ENCODE measurements around the gene HOXA6.

HOXA6 gene

DNA sequence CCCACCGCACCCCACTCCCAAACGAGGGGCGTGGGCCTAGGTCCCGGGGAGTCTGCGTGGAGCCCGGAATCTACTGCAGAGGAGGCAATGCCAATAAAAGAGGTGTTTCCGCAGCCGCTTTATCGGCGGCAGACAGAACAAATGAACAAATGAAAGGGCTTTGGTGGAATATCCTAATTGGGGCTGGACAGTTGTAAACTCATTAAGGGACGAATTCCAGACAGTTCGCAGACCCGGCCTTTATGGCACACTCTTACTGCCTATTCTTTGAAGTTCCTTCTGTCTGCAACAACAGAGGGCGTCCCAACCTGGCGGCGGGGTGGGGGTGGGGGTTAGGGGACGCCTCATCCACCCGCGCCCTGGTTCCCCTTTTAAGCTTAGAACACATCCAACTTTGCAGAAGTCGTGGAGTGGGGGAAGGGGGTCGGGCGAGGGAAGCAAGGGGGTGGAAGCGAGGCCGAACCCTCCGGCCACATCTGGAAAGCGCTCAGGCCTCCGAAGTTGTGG, 13.7 kb upstream of the HOXA6 start:
- DNase-seq (ENCODE audit: low read depth) = no peak

GRCh38 chr7:27160546-27161213, 13.1 kb upstream of the HOXA6 start:
- DNase-seq (ENCODE audit: low read depth) = peak; percentile 13

GRCh38 chr7:27160145-27160545, 12.6 kb upstream of the HOXA6 start:
- DNase-seq (ENCODE audit: low read depth) = no peak

DNA sequence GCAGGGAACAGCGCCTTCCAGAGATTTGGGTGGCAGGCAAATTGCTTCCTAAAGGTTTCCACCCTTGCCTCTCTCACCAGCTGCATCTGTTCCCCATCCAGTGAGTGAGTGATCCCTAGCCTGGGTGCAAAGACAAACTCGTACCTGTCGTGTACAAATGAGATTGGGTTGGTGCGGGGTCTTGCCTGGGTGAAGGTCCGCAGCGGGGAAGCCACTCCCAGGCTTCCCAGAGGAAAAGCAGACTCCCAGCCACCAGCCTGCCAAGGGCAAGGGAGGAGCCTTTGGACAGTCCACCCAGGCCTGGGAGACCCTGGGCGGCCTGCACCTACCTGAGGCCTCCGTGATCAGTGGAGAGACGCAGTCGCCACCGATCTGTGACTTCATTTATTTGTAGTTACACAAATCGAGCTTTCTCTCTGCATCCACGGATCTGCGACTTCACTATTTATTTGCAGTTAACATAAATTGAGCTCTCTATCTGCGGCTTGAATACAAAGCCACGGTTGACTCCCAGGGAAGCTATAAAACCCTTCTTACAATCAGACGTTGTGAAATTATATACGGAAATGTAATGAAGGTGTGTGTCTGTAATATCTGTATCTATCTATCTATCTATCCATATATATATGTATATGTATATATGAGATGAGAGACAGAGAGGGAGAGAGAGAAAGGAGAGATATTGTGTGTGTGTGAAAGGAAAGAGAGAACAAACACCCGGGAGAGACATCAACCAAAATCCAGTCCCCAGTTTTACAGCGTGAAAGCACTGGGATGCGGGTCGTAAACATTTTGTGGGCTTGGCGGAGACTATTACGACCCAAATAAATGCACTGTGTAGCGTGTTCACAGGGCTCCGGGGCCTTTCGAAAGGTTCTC, 11.9 kb upstream of the HOXA6 start:
- DNase-seq (ENCODE audit: low read depth) = no peak

DNA sequence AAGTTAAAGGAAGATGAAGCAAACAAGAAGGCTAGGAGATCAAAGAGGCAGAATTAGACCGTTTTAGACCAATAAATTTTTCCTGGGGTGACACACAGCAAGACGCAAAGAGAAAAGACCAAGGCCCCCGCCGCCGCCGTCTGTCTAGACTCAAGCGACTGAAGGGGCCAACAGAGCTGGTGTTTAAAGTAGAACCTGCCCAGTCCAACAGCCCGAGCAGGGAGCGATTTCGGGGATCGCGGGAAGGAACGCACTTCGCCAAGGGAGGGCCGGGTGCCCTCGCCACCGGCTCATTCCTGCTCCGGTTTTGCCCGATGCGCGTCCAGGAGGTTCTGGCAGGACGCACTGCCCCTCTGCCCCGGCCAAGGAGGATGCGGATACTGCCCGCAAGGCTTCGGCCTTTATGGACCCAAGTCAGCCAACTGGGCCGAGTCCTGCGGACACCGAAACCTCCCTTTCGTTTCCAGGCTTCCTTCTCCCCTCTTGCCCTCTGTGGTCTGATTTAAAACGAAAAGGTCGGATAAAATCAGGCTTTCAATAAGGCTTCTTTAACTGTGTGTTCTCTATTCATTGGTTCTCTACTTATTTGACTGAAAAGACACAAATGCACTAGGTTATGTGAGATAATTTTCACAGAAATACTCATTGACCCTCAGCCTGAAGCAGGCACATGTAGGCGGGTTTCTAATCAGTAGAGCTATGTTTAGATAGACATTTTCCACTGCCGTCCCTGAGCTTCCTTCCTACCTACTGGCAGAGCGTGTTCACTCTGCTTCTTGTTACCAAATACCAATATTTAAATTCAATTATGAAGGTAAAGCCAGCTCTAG, 11.1 kb upstream of the HOXA6 start:
- DNase-seq (ENCODE audit: low read depth) = no peak

DNA sequence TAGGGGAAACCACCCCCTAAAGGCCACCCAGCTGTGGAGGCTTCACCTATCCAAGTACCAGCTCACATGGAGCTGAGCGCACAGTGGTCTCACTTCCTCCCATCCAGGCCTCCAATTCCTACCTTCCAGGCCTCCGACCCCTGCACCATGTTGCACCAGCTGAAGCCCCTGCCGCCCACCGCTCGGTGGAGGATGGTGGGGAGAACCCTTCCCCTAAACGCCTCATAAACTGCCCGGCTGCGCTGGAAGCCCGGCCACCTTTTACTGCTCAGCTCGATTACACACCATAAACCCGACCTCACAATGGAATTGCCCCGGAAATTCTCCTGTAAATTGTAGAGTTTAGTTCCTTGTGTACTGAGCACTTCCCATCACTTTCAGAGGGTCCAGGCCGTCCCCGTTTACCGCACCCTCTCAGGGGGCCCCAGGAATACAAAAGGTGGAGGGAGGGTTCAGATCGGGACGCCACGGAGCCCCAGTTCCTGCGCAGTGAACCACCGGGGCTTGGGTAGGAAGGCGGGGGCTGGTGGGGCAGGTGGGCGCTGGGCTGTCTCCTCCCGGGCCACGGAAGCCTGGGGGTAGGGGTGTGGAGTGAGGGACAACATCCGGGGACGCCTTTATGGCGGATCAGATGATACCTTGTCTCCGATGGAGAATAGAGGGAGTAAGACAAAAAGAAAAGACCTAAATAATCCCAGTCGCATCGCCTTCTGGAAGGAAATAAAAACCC, 10.3 kb upstream of the HOXA6 start:
- no peak for DNase-seq (ENCODE audit: low read depth)

GRCh38 chr7:27156916-27157701, 9.5 kb upstream of the HOXA6 start:
- DNase-seq (ENCODE audit: low read depth) = no peak

- no peak for DNase-seq (ENCODE audit: low read depth)
Observed at GRCh38 chr7:27156508-27156898, 8.9 kb upstream of the HOXA6 start, which contains the start of gene HOXA7. Gene HOXA7 (minus strand): TSS chr7:27156675. CDS start chr7:27156545, 130 bp downstream.

DNA sequence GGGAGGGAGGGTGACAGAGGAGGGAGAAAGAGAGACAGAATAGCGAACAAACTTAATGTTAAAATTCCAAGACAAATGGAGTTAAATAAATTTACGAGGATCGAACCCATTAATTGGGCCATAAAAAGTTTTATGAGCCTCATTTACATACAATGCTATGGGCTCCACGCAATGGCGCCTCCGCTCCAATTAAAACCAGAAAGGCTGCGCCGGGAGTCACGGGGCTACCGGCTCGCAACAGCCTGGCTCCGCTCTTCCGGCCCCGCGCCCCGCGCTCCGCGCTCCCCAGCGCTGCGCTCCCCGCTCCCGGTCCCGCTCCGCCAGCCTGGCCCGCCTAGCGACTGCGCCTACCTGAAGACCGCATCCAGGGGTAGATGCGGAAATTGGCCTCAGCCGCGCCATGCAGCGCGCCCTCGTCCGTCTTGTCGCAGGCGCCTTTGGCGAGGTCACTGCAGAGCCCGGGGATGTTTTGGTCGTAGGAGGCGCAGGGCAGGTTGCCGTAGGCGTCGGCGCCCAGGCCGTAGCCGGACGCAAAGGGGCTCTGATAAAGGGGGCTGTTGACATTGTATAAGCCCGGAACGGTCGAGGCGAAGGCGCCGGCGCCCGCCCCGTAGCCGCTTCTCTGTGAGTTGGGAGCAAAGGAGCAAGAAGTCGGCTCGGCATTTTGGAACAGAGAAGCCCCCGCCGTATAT, 8.4 kb upstream of the HOXA6 start:
- DNase-seq (ENCODE audit: low read depth) = peak; percentile 10

DNA sequence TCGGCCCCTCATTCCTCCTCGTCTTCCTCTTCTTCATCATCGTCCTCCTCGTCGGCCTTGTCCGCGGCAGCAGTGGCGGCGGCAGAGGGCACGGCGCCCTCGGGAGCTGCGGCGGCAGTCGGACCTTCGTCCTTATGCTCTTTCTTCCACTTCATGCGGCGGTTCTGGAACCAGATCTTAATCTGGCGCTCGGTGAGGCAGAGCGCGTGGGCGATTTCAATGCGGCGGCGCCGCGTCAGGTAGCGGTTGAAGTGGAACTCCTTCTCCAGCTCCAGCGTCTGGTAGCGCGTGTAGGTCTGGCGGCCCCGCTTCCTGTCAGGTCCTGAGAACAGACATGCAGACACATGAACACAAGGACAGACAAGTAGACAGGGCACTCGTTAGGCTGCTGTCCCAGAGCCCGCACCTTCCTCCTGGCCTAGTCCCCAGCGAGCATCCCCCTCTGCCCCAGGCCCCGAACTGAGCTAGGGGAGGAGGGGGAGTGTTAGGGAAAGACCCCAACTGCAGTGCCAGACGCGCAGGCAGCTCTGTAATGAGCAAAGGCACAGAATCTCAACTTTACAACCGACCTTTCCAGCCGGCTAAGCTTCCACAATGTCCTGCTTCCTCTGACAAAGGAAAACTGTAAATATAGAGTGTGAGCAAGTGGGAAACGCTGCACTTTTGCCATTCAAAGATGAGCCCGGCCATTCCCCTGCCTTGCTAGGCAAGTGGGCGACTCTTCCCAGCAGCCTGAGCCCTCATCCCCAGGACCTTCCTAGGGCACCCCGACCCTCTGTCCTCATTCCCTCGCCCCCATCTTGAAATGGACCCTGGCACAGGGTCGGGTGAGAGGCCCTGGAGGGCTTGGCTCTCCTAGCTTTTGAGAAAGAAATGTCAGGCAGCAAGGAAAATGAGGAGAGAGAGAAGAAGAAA, 7.6 kb upstream of the HOXA6 start:
- DNase-seq (ENCODE audit: low read depth) = no peak

DNA sequence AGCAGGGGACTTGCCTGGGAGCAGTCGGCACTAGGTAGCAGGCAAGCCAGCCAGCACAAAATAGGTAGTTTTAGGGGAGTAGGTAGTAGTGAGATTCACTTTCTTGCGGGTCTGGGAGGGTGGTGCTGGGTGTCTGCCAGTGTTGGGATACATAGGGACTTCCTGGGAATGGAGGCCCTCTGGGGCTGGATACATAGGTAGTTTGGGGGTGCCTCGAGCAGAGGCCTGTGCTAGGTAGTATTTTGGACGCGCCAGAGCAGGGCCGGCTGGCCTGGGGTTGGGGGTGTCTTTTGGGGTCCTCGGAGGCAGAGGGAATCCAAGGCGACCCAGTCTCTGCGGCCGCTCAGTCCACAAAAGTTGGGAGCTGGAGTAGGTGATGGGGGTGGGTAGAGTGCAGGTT, 6.8 kb upstream of the HOXA6 start:
- DNase-seq (ENCODE audit: low read depth) = no peak

- no peak for DNase-seq (ENCODE audit: low read depth)
Observed at GRCh38 chr7:27153526-27153925, 6.0 kb upstream of the HOXA6 start.

- no peak for DNase-seq (ENCODE audit: low read depth)
Observed at GRCh38 chr7:27152816-27153442, 5.4 kb upstream of the HOXA6 start.

- DNase-seq (ENCODE audit: low read depth) = no peak
Observed at GRCh38 chr7:27151931-27152815, 4.6 kb upstream of the HOXA6 start, which contains the start of gene HOXA3. Gene HOXA3 (minus strand): TSS chr7:27152583. CDS start chr7:27110640, 41,943 bp downstream.

DNA sequence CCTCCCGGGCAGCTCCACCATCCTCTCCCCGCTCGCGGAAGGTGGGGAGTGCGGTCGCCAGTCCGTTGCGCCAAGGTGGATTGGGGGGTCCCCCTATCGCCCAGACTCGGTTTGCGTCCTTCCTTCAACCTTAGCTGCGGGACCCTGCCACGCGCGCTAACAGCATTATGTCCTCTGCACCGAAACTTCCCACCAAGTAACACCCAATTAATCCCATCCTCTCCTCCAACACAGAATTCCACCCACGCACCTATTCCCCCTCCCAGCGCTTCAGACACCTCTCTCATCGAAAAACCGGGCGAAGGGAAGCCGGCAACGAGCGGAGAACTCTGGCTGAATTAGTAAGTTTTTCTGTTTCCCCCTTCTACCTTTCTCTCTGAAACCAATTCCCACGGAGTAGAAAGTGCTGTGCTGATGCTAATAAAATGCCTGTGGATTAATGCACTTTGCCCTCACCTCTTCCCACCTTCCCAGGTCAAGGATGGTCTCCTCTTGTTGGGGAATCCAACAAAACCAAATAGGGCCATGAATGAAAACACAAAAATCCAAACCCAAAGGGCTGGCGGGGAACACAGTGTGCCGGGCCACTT, 3.9 kb upstream of the HOXA6 start:
- DNase-seq (ENCODE audit: low read depth) = no peak

GRCh38 chr7:27150568-27151340, 3.2 kb upstream of the HOXA6 start:
- no peak for DNase-seq (ENCODE audit: low read depth)
